Adrenal gland (tissue), 12 donors: ENCODE results near the gene TCF12. TPM values are rescaled to one million over a fixed set of nuclear protein-coding genes. Genes with fewer than 3 reads are reported as not detected.

Source experiments
- DNase-seq, 7 donors: peaks; one replicate each; pipeline ENCODE4 v3.0.0-alpha.2; 2019 to 2020
- H3K27ac ChIP-seq, 5 donors: fragments of 200-600 bp; sonication (generic) in 4 of 5; 1 replicate in 3 of 5; 2 replicates in 2 of 5; pipeline versions ENCODE4 v1.5.1 to v1.8.0; 2016 to 2020; ENCODE audit warnings: mild to moderate bottlenecking in 1 of 5
- H3K27me3 ChIP-seq: fragments of 200-600 bp; 2 replicates; pipeline ENCODE4 v1.8.0; 2021
- H3K36me3 ChIP-seq, 2 donors: fragments of 200-600 bp; replicated peaks in 1 of 2; 1 replicate in 1 of 2; 2 replicates in 1 of 2; pipeline versions ENCODE4 v1.5.1 to v1.8.0; 2018 to 2022
- H3K4me1 ChIP-seq, 2 donors: fragments of 200-600 bp; replicated peaks in 1 of 2; 1 replicate in 1 of 2; 2 replicates in 1 of 2; pipeline versions ENCODE4 v1.5.1 to v1.8.0; 2018 to 2021
- H3K4me3 ChIP-seq, 4 donors: fragments of 200-600 bp; sonication (generic) in 3 of 4; one replicate each; pipeline ENCODE4 v1.5.1; 2016 to 2018
- H3K9me3 ChIP-seq, 3 donors: fragments of 200-600 bp; sonication (generic) in 1 of 3; replicated peaks in 1 of 3; 1 replicate in 2 of 3; 2 replicates in 1 of 3; pipeline versions ENCODE4 v1.5.1 to v1.8.0; 2016 to 2021
- POLR2A ChIP-seq, 2 donors: fragments of 450-650 bp; IDR thresholded peaks; one replicate each; pipeline ENCODE4 v1.6.1; 2017; ENCODE audit warnings: antibody characterized with exemption in 2 of 2, mild to moderate bottlenecking in 2 of 2, moderate library complexity in 1 of 2
- WGBS, 4 donors: extraction: QIAGEN DNeasy Blood & Tissue Kit in 2 of 4; methylation state at CpG; one replicate each; pipeline versions ENCODE4 v1.1.5 to v1.1.7; 2013 to 2017; 5-methylcytosine and 5-hydroxymethylcytosine counted together
- intact Hi-C, 2 donors: fragments of 100-400 bp; cut with DNase I; formaldehyde crosslinking; loops; one replicate each; pipeline versions ENCODE4 v1.14.1 to v1.15.0; 2022 to 2023
- polyA plus RNA-seq, 3 donors: library from polyadenylated mRNA; stranded (reverse); fragments of 200-250 nt in 2 of 3; fragments of 350-450 nt in 1 of 3; fragmentation: Illumina TruSeq in 1 of 3; extraction: RNeasy Lipid Tissue Mini Kit (QIAGEN cat#74804) in 1 of 3; gene quantifications; one replicate each; pipeline ENCODE4 v1.2.3, GENCODE V29; 2013 to 2014
- total RNA-seq, 9 donors: library from RNA; depleted of rRNA in 4 of 9; stranded (reverse); fragments of >200 nt in 4 of 9; fragments of 120-200 nt in 1 of 9; fragmentation: NEBNext Ultra II Directional in 1 of 9; extraction: Animal tissue kit (Norgen Biotek cat#: 25700) in 1 of 9; gene quantifications; one replicate each; pipeline versions ENCODE4 v1.1.0 to v1.2.4, GENCODE V29; 2013 to 2023
- TF ChIP-seq, protein P1 (sequence below), 6 experiments: fragments of 450-650 bp in 4 of 6; fragments of 200-600 bp in 2 of 6; sonication (generic) in 1 of 6; IDR thresholded peaks; 1 replicate in 5 of 6; 2 replicates in 1 of 6; pipeline versions ENCODE4 v1.5.1 to v1.8.0; 2016 to 2021; ENCODE audit warnings: antibody characterized with exemption in 6 of 6, mild to moderate bottlenecking in 2 of 6, moderate library complexity in 1 of 6
- donor health status: healthy with polysubstance abuse.
- donor health status: Bipolar disorder and iron deficiency.
- donor health status: DM: yes; HTN: yes; CAD: no.
- donor health status: DM: no; HTN: no; CAD: no.
- donor health status: DM: no; HTN: no; CAD: no.
- donor health status: DM: yes; HTN: yes; CAD: no.

TCF12 gene
- total and polyA plus RNA-seq, 12 donors: 7.6 to 121 (median 75.6) TPM

DNA sequence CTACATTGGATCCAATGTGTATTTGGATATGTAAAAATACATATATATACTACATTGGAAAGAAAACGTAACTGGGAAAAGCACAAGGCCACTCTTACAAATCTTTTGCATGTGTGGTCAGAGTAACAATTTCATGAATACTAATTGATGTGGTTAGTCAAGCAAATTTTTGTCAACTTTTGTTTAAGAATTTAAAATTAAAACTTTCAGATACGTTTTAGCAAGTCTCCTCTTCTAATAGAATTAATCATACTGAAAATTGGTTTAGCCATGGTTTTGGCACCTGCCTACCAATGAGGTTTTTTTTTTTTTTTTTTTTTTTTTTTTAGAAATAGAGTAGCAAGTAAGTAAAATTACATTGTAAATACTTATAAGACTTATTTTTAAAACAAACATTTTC lies 304.9 kb downstream of the TCF12 start:
- Histone ChIP-seq H3K9me3 (no peaks in the 10 kb centered on the region), H3K27ac (no peak overlapping the region), H3K4me3 (no peak overlapping the region), H3K4me1 (peaks cover 7 to 47% of the 10 kb centered on the region in 2 donors), H3K36me3 (no peaks in the 10 kb centered on the region), H3K27me3 (no peaks in the 10 kb centered on the region)
- 73 to 80% (median 77%) methylated on average over 2 of the region's 2 CpGs for WGBS, 4 donors
- TF ChIP-seq, protein P1, sequence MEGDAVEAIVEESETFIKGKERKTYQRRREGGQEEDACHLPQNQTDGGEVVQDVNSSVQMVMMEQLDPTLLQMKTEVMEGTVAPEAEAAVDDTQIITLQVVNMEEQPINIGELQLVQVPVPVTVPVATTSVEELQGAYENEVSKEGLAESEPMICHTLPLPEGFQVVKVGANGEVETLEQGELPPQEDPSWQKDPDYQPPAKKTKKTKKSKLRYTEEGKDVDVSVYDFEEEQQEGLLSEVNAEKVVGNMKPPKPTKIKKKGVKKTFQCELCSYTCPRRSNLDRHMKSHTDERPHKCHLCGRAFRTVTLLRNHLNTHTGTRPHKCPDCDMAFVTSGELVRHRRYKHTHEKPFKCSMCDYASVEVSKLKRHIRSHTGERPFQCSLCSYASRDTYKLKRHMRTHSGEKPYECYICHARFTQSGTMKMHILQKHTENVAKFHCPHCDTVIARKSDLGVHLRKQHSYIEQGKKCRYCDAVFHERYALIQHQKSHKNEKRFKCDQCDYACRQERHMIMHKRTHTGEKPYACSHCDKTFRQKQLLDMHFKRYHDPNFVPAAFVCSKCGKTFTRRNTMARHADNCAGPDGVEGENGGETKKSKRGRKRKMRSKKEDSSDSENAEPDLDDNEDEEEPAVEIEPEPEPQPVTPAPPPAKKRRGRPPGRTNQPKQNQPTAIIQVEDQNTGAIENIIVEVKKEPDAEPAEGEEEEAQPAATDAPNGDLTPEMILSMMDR (IDR thresholded peaks at IDR 0.05): no peak
- no peak for TF ChIP-seq POLR2A (IDR thresholded peaks at IDR 0.05)
- DNase-seq: no peak
- intact Hi-C loops: no loop called here

DNA sequence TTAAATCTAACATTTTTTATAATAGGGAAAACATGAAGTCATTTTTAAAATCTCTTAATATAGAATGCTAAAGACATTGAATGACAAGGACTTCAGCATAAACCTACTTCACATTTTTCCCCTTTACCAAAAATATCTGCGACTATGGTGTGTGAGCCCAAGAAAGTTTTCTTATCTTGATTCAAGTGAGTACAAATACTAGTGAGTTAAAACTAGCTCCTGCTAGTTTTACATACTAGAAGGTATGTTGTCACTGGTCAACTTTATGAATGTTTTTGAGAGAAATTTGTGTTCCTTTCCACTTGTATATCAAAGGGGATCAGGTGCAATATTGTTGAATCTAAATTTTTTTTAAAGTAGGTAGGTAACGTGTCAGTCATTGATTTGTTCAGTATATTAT lies 305.4 kb downstream of the TCF12 start:
- H3K4me3 ChIP-seq: no peak overlapping the region
- peaks cover 7 to 41% of the 10 kb centered on the region in 2 donors for H3K4me1 ChIP-seq
- no peak overlapping the region for H3K27ac ChIP-seq
- H3K36me3 ChIP-seq: no peaks in the 10 kb centered on the region
- no peak for TF ChIP-seq POLR2A (IDR thresholded peaks at IDR 0.05)
- TF ChIP-seq, protein P1 (IDR thresholded peaks at IDR 0.05): no peak
- no peak for DNase-seq
- H3K27me3 ChIP-seq: no peaks in the 10 kb centered on the region
- 88 to 98% (median 91%) methylated on average over 2 of the region's 2 CpGs for WGBS, 4 donors
- intact Hi-C loops: no loop called here
- H3K9me3 ChIP-seq: no peaks in the 10 kb centered on the region

DNA sequence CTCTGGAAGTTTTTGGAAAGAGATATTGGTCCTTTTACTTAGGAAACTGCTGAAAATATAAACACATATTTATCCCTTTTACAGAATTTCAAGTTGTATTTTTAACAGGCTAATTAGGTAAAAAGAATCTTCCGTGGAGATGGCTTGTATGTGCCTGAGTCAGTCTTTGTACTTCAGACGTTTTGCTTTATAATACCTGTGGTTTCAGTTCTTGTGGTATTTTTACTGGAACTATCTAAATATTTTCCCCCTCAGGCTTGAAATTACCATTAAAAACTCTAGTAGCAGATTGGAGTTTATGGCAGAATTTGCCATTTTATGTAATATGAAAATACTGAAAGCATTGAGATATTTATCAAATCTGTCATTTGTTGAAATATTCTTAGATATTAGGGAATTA lies 306.2 kb downstream of the TCF12 start:
- Histone ChIP-seq H3K27ac (no peak overlapping the region), H3K36me3 (no peaks in the 10 kb centered on the region), H3K4me3 (no peak overlapping the region), H3K27me3 (no peaks in the 10 kb centered on the region), H3K4me1 (peaks cover 7 to 34% of the 10 kb centered on the region in 2 donors), H3K9me3 (no peaks in the 10 kb centered on the region)
- no peak for DNase-seq
- intact Hi-C loops: no loop called here
- TF ChIP-seq, protein P1 (IDR thresholded peaks at IDR 0.05): no peak
- no peak for TF ChIP-seq POLR2A (IDR thresholded peaks at IDR 0.05)
- WGBS, 4 donors: 45 to 63% (median 57%) methylated on average over 2 of the region's 2 CpGs

DNA sequence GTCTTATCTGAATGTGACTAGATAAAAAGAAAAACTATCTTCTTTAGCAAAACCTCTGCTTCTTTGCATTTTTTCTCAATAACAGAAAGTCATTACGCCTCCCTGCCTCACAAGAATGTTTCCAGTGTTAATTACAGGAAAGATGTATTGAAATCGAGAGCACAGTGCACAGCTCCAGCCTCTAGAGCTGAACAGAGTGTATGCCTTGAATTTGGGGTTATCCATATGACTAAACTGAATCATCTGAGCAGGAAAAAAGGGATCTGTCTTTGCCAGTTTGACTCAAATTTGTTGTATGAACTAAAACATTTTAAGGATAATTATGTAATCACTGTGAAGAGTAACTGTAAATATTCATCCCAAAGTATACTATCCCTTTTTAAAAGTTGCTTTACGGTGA lies 308.7 kb downstream of the TCF12 start:
- WGBS, 4 donors: 72 to 92% (median 78%) methylated on average over 3 of the region's 3 CpGs
- Histone ChIP-seq H3K27ac (no peak overlapping the region), H3K9me3 (no peaks in the 10 kb centered on the region), H3K27me3 (no peaks in the 10 kb centered on the region), H3K36me3 (peaks cover 0 to under 1% of the 10 kb centered on the region in 2 donors), H3K4me3 (no peak overlapping the region), H3K4me1 (peaks cover 0 to 19% of the 10 kb centered on the region in 2 donors)
- intact Hi-C loops: no loop called here
- TF ChIP-seq POLR2A (IDR thresholded peaks at IDR 0.05): no peak
- TF ChIP-seq, protein P1 (IDR thresholded peaks at IDR 0.05): no peak
- DNase-seq: no peak
